HEK293 (cell line): ENCODE measurements around the gene CNOT8.

Experiments
- CTCF ChIA-PET: fragments of 350-600 bp; formaldehyde crosslinking; extraction: SDS; loops from one replicate; lab custom pipeline; 2021; ENCODE audit warnings: antibody characterized with exemption; lab: Yijun Ruan, JAX
- POLR2A ChIA-PET: fragments of 300-600 bp; formaldehyde crosslinking; extraction: SDS; loops from one replicate; lab custom pipeline; 2020; ENCODE audit warnings: antibody characterized with exemption, inconsistent platforms; lab: Yijun Ruan, JAX
- H3K27ac ChIP-seq: fragments of 200-500 bp; sonication (Bioruptor generic); 2 replicates; pipeline ENCODE4 v1.5.1; 2014; ENCODE audit warnings: low read depth, low read length, control low read depth, inconsistent platforms; ENCODE audit errors: extremely low read depth
- H3K36me3 ChIP-seq, 2 experiments: fragments of 200-500 bp in 1 of 2; sonication (Bioruptor generic) in 1 of 2; 1 replicate in 1 of 2; 2 replicates in 1 of 2; pipeline ENCODE4 v1.5.1; 2014 to 2017; ENCODE audit warnings: inconsistent platforms in 2 of 2, low read length in 2 of 2; ENCODE audit not compliant: control insufficient read depth in 2 of 2, insufficient read depth in 1 of 2
- H3K4me1 ChIP-seq: fragments of 200-500 bp; sonication (Bioruptor generic); 2 replicates; pipeline ENCODE4 v1.5.1; 2014; ENCODE audit warnings: mild to moderate bottlenecking, low read length, inconsistent platforms; ENCODE audit not compliant: control insufficient read depth, insufficient read depth
- H3K4me3 ChIP-seq: 2 replicates; pipeline ENCODE4 v1.5.1; 2011; ENCODE audit warnings: low read depth, mild to moderate bottlenecking, control low read depth, low read length, moderate library complexity
- H3K9me3 ChIP-seq: fragments of 200-500 bp; sonication (Bioruptor generic); 2 replicates; pipeline ENCODE4 v1.5.1; 2014; ENCODE audit warnings: low read depth, low read length, inconsistent platforms; ENCODE audit not compliant: control insufficient read depth, insufficient read depth
- BCL11A ChIP-seq: fragments of 450-650 bp; formaldehyde crosslinking; IDR thresholded peaks from 2 replicates; pipeline ENCODE4 v1.5.1; 2016; ENCODE audit warnings: low read depth, missing biosample characterization, missing genetic modification characterization
- INSM2 ChIP-seq: fragments of 450-650 bp; formaldehyde crosslinking; IDR thresholded peaks from 2 replicates; pipeline ENCODE4 v1.5.1; 2016; ENCODE audit warnings: missing biosample characterization, missing genetic modification characterization
- RBAK ChIP-seq: fragments of 450-650 bp; formaldehyde crosslinking; IDR thresholded peaks from 2 replicates; pipeline ENCODE4 v1.5.1; 2016; ENCODE audit warnings: missing biosample characterization, missing genetic modification characterization
- SALL2 ChIP-seq: fragments of 450-650 bp; formaldehyde crosslinking; IDR thresholded peaks from 2 replicates; pipeline ENCODE4 v1.5.0; 2017; ENCODE audit warnings: missing biosample characterization, mild to moderate bottlenecking, missing genetic modification characterization, borderline replicate concordance
- TSHZ1 ChIP-seq: fragments of 450-650 bp; formaldehyde crosslinking; IDR thresholded peaks from 2 replicates; pipeline ENCODE4 v1.5.1; 2016; ENCODE audit warnings: missing biosample characterization, missing genetic modification characterization, borderline replicate concordance
- ZBTB26 ChIP-seq: fragments of 450-650 bp; formaldehyde crosslinking; optimal IDR thresholded peaks from 2 replicates; pipeline ENCODE3; 2016; ENCODE audit warnings: missing biosample characterization, mild to moderate bottlenecking, missing genetic modification characterization
- ZFP41 ChIP-seq: fragments of 450-650 bp; formaldehyde crosslinking; IDR thresholded peaks from 2 replicates; pipeline ENCODE4 v1.5.1; 2016; ENCODE audit warnings: missing biosample characterization, missing genetic modification characterization, borderline replicate concordance
- ZNF114 ChIP-seq: fragments of 450-650 bp; formaldehyde crosslinking; IDR thresholded peaks from 2 replicates; pipeline ENCODE4 v1.5.0; 2017; ENCODE audit warnings: missing biosample characterization, missing genetic modification characterization
- ZNF169 ChIP-seq: fragments of 450-650 bp; formaldehyde crosslinking; IDR thresholded peaks from 2 replicates; pipeline ENCODE4 v1.5.1; 2016; ENCODE audit warnings: missing biosample characterization, missing genetic modification characterization
- ZNF26 ChIP-seq: fragments of 450-650 bp; formaldehyde crosslinking; IDR thresholded peaks from 2 replicates; pipeline ENCODE4 v1.5.1; 2016; ENCODE audit warnings: missing biosample characterization, missing genetic modification characterization
- ZNF311 ChIP-seq: fragments of 450-650 bp; formaldehyde crosslinking; IDR thresholded peaks from 2 replicates; pipeline ENCODE4 v1.5.1; 2017; ENCODE audit warnings: missing biosample characterization, missing genetic modification characterization, borderline replicate concordance
- ZNF341 ChIP-seq: fragments of 450-650 bp; formaldehyde crosslinking; IDR thresholded peaks from 2 replicates; pipeline ENCODE4; 2016; ENCODE audit warnings: low read depth, missing biosample characterization, missing genetic modification characterization
- ZNF398 ChIP-seq: fragments of 450-650 bp; formaldehyde crosslinking; IDR thresholded peaks from 2 replicates; pipeline ENCODE4 v1.5.1; 2017; ENCODE audit warnings: missing biosample characterization, missing genetic modification characterization
- ZNF501 ChIP-seq: fragments of 450-650 bp; formaldehyde crosslinking; IDR thresholded peaks from 2 replicates; pipeline ENCODE4 v1.5.1; 2016; ENCODE audit warnings: missing biosample characterization, missing genetic modification characterization
- ZNF529 ChIP-seq: fragments of 450-650 bp; formaldehyde crosslinking; IDR thresholded peaks from 2 replicates; pipeline ENCODE4 v1.5.1; 2017; ENCODE audit warnings: missing genetic modification characterization, missing biosample characterization; ENCODE audit not compliant: insufficient replicate concordance
- ZNF544 ChIP-seq: fragments of 450-650 bp; formaldehyde crosslinking; IDR thresholded peaks from 2 replicates; pipeline ENCODE4 v1.5.0; 2017; ENCODE audit warnings: missing biosample characterization, missing genetic modification characterization
- ZNF571 ChIP-seq: fragments of 450-650 bp; formaldehyde crosslinking; IDR thresholded peaks from 2 replicates; pipeline ENCODE4 v1.5.0; 2017; ENCODE audit warnings: missing biosample characterization, missing genetic modification characterization
- ZNF623 ChIP-seq: fragments of 450-650 bp; formaldehyde crosslinking; IDR thresholded peaks from 2 replicates; pipeline ENCODE4 v1.5.1; 2016; ENCODE audit warnings: missing biosample characterization, missing genetic modification characterization
- ZNF670 ChIP-seq: fragments of 450-650 bp; formaldehyde crosslinking; IDR thresholded peaks from 2 replicates; pipeline ENCODE4 v1.5.1; 2016; ENCODE audit warnings: missing biosample characterization, missing genetic modification characterization, low read depth

The CNOT8 gene

GRCh38 chr5:154813736-154814135, 44.7 kb upstream of the CNOT8 start:
- H3K9me3 ChIP-seq, result no peaks in the 10 kb centered on the region
- H3K36me3 ChIP-seq, result peaks cover 52 to 94% of the 10 kb centered on the region in 2 experiments
- H3K4me3 ChIP-seq, result no peak overlapping the region
- no peak overlapping the region for H3K27ac ChIP-seq
- no peaks in the 10 kb centered on the region for H3K4me1 ChIP-seq
- POLR2A ChIA-PET, result no interaction called here
- CTCF ChIA-PET, result no interaction called here
- TF ChIP-seq ZNF623 (tag by site-specific recombination), result no peak
- TF ChIP-seq INSM2, result no peak
- no peak for TF ChIP-seq SALL2
- TF ChIP-seq ZNF670 (tag by site-specific recombination), result no peak
- no peak for TF ChIP-seq ZNF169 (tag by site-specific recombination)
- TF ChIP-seq ZNF311, result no peak
- TF ChIP-seq ZNF398, result no peak
- no peak for TF ChIP-seq TSHZ1 (tag by site-specific recombination)
- no peak for TF ChIP-seq ZNF114 (tag by site-specific recombination)
- TF ChIP-seq RBAK (tag by site-specific recombination), result no peak
- TF ChIP-seq ZNF501 (tag by site-specific recombination), result no peak
- no peak for TF ChIP-seq ZNF341 (tag by site-specific recombination)
- TF ChIP-seq ZNF544, result no peak
- TF ChIP-seq ZNF26 (tag by site-specific recombination), result no peak
- no peak for TF ChIP-seq BCL11A
- no peak for TF ChIP-seq ZFP41 (tag by site-specific recombination)
- no peak for TF ChIP-seq ZNF571 (tag by site-specific recombination)
- no peak for TF ChIP-seq ZBTB26
- no peak for TF ChIP-seq ZNF529
